GM23338 (cell line): Measurements from ENCODE around the gene PGBD5. TPM values are rescaled to one million over a fixed set of nuclear protein-coding genes. Genes with fewer than 3 reads are reported as not detected.

Experiments
- ATAC-seq: fragments of 200-7000 bp; cut with Tn5 transposase; 3 replicates; pipeline ENCODE4 v1.9.1; 2020
- DNase-seq: peaks from one replicate; pipeline ENCODE4 v3.0.0-alpha.2; 2015; ENCODE audit warnings: low spot score
- H2AFZ ChIP-seq: fragments of 200-600 bp; sonication (generic); 2 replicates; pipeline ENCODE4 v1.8.0; 2016; ENCODE audit warnings: antibody characterized with exemption, mild to moderate bottlenecking, moderate library complexity
- H3F3A ChIP-seq: fragments of 200-600 bp; sonication (generic); replicated peaks from 2 replicates; pipeline ENCODE4 v1.8.0; 2017; ENCODE audit warnings: antibody characterized with exemption, mixed run types, low read depth
- H3K27ac ChIP-seq: fragments of 200-600 bp; sonication (generic); 2 replicates; pipeline ENCODE4 v1.6.1; 2016; ENCODE audit warnings: low read depth
- H3K27me3 ChIP-seq: fragments of 200-600 bp; sonication (generic); 2 replicates; pipeline ENCODE4 v1.8.0; 2016; ENCODE audit warnings: mild to moderate bottlenecking, mixed run types, moderate library complexity; ENCODE audit not compliant: insufficient read depth
- H3K36me3 ChIP-seq: fragments of 200-600 bp; sonication (generic); 2 replicates; pipeline ENCODE4 v1.8.0; 2016; ENCODE audit warnings: mild to moderate bottlenecking; ENCODE audit not compliant: insufficient read depth
- H3K4me1 ChIP-seq: fragments of 200-600 bp; sonication (generic); 2 replicates; pipeline ENCODE4 v1.8.0; 2016; ENCODE audit warnings: mild to moderate bottlenecking, moderate library complexity; ENCODE audit not compliant: insufficient read depth
- H3K4me2 ChIP-seq: fragments of 200-600 bp; sonication (generic); 2 replicates; pipeline ENCODE4 v1.7.1; 2017; ENCODE audit warnings: mixed run types
- H3K4me3 ChIP-seq: fragments of 200-600 bp; sonication (generic); 2 replicates; pipeline ENCODE4 v1.6.1; 2016; ENCODE audit warnings: mixed run types
- H3K79me2 ChIP-seq: fragments of 200-600 bp; sonication (generic); replicated peaks from 2 replicates; pipeline ENCODE4 v1.8.0; 2017; ENCODE audit warnings: mild to moderate bottlenecking; ENCODE audit not compliant: insufficient read depth
- H3K9me2 ChIP-seq: fragments of 200-600 bp; sonication (generic); 2 replicates; pipeline ENCODE4 v1.8.0; 2017; ENCODE audit not compliant: insufficient read depth
- H4K20me1 ChIP-seq: fragments of 200-600 bp; sonication (generic); replicated peaks from 2 replicates; pipeline ENCODE4 v1.8.0; 2017; ENCODE audit warnings: mild to moderate bottlenecking; ENCODE audit not compliant: insufficient read depth
- H3K27ac Mint-ChIP-seq: 2 replicates; pipeline ENCODE4 v1.8.0; 2020; ENCODE audit warnings: inconsistent platforms, mild to moderate bottlenecking, moderate library complexity, mixed read lengths
- H3K27me3 Mint-ChIP-seq: 3 replicates; pipeline ENCODE4 v1.8.0; 2022; ENCODE audit warnings: low read depth, mild to moderate bottlenecking, moderate library complexity, mixed read lengths, inconsistent platforms; ENCODE audit not compliant: insufficient read depth, poor library complexity
- H3K36me3 Mint-ChIP-seq: 3 replicates; pipeline ENCODE4 v1.8.0; 2021; ENCODE audit warnings: low read depth, mild to moderate bottlenecking, inconsistent platforms, moderate library complexity, mixed read lengths
- H3K4me1 Mint-ChIP-seq: 3 replicates; pipeline ENCODE4 v1.8.0; 2020; ENCODE audit warnings: mild to moderate bottlenecking, inconsistent platforms, mixed read lengths
- H3K4me3 Mint-ChIP-seq: 3 replicates; pipeline ENCODE4 v1.8.0; 2021; ENCODE audit warnings: moderate library complexity, mild to moderate bottlenecking, inconsistent platforms, mixed read lengths
- H3K9me3 Mint-ChIP-seq: 3 replicates; pipeline ENCODE4 v1.8.0; 2020; ENCODE audit warnings: moderate library complexity, mild to moderate bottlenecking, inconsistent platforms, mixed read lengths
- CREB1 ChIP-seq: fragments of 250-450 bp; sonication (Bioruptor Pico); IDR thresholded peaks from 2 replicates; pipeline ENCODE4 v1.5.0; 2020; ENCODE audit warnings: low read depth, mild to moderate bottlenecking, moderate library complexity
- CTCF ChIP-seq, 2 experiments: fragments of 200-600 bp in 1 of 2; sonication (generic) in 1 of 2; conservative IDR thresholded peaks; 2 replicates each; pipeline versions ENCODE4 v1.5.1 to v1.6.1; 2016 to 2017; ENCODE audit warnings: antibody characterized with exemption in 2 of 2, low read depth in 2 of 2, mild to moderate bottlenecking in 2 of 2, moderate library complexity in 1 of 2
- EZH2 ChIP-seq: fragments of 200-600 bp; sonication (generic); IDR thresholded peaks from one replicate; pipeline ENCODE4 v1.8.0; 2017; ENCODE audit warnings: antibody characterized with exemption, mild to moderate bottlenecking, low read depth; ENCODE audit not compliant: unreplicated experiment
- EZH2phosphoT487 ChIP-seq: fragments of 200-600 bp; sonication (generic); IDR thresholded peaks from one replicate; pipeline ENCODE4 v1.8.1; 2018; ENCODE audit warnings: antibody characterized with exemption; ENCODE audit not compliant: unreplicated experiment
- JUNB ChIP-seq: IDR thresholded peaks from one replicate; pipeline ENCODE4 v1.6.1; 2016; ENCODE audit warnings: antibody characterized with exemption; ENCODE audit not compliant: unreplicated experiment
- NANOG ChIP-seq: IDR thresholded peaks from 2 replicates; pipeline ENCODE4 v1.6.1; 2016; ENCODE audit warnings: antibody characterized with exemption, borderline replicate concordance
- POLR2AphosphoS5 ChIP-seq: IDR thresholded peaks from 2 replicates; pipeline ENCODE4 v1.6.1; 2016; ENCODE audit warnings: antibody characterized with exemption, low read depth
- REST ChIP-seq: IDR thresholded peaks from one replicate; pipeline ENCODE4 v1.6.1; 2018; ENCODE audit warnings: antibody characterized with exemption; ENCODE audit not compliant: unreplicated experiment
- STAT1 ChIP-seq: IDR thresholded peaks from one replicate; pipeline ENCODE4 v1.6.1; 2016; ENCODE audit warnings: antibody characterized with exemption; ENCODE audit not compliant: unreplicated experiment
- ZNF114 ChIP-seq: fragments of 250-450 bp; sonication (Bioruptor Pico); IDR thresholded peaks from 2 replicates; pipeline ENCODE4 v1.5.0; 2020; ENCODE audit warnings: mild to moderate bottlenecking, moderate library complexity
- ZNF331 ChIP-seq: fragments of 250-450 bp; sonication (Bioruptor Pico); IDR thresholded peaks from 2 replicates; pipeline ENCODE4 v1.5.0; 2020; ENCODE audit warnings: low read depth, mild to moderate bottlenecking, moderate library complexity
- polyA plus RNA-seq: library from polyadenylated mRNA; unstranded; fragments of >200 nt; fragmentation: Nextera tagmentation; extraction: Ambion mirVana; gene quantifications from 2 replicates; pipeline ENCODE4 v1.2.1, GENCODE V29; 2016
- total RNA-seq: library from RNA; depleted of rRNA; stranded (reverse); fragments of >200 nt; shearing (Covaris generic); gene quantifications from 2 replicates; pipeline ENCODE4 v1.2.3, GENCODE V29; 2014
- TF ChIP-seq, protein P1 (sequence below): IDR thresholded peaks from 2 replicates; pipeline ENCODE4 v1.6.1; 2016; ENCODE audit warnings: antibody characterized with exemption
- TF ChIP-seq, protein P2 (sequence below): fragments of 250-450 bp; sonication (Bioruptor Pico); IDR thresholded peaks from 2 replicates; pipeline ENCODE4 v1.5.0; 2020; ENCODE audit warnings: mild to moderate bottlenecking, moderate library complexity

The PGBD5 gene
- total and polyA plus RNA-seq, 2 experiments from 2014 or later = 3.4 to 16.6 TPM

GRCh38 chr1:230384380-230385157 lies 41.6 kb downstream of the PGBD5 start:
- H3K4me3 Mint-ChIP-seq = no peak overlapping the region

More at GRCh38 chr1:230384380-230385157, 41.6 kb downstream of the PGBD5 start:
- H3K9me3 Mint-ChIP-seq = peaks cover 5% of the 10 kb centered on the region
- peak overlapping the region; percentile 85; the same call in 1 of the 2 replicates for H3K27ac Mint-ChIP-seq
- H3K79me2 ChIP-seq = peaks cover 23% of the 10 kb centered on the region
- H2AFZ ChIP-seq = no peak overlapping the region
- H3K4me2 ChIP-seq = no peak overlapping the region
- peaks cover 26% of the 10 kb centered on the region for H3K4me1 Mint-ChIP-seq
- H3K27me3 ChIP-seq = no peaks in the 10 kb centered on the region
- no peak for DNase-seq
- 0 out of 2 replicates have a peak, but pooled peaks cover 4% of the 10 kb centered on the region for H3K36me3 ChIP-seq
- no peak for ATAC-seq
- 0 out of 2 replicates have a peak overlapping the region, but pooled peaks have one; percentile 59 for H3K27ac ChIP-seq
- no peaks in the 10 kb centered on the region for H3F3A ChIP-seq
- no peak overlapping the region for H3K4me3 ChIP-seq
- H3K9me2 ChIP-seq = no peaks in the 10 kb centered on the region
- H3K36me3 Mint-ChIP-seq = peaks cover 4% of the 10 kb centered on the region
- peaks cover 21% of the 10 kb centered on the region for H3K4me1 ChIP-seq
- no peaks in the 10 kb centered on the region for H3K27me3 Mint-ChIP-seq
- TF ChIP-seq EZH2 (no peak), CTCF (conservative IDR thresholded peaks at IDR 0.05; ENCODE audit: low read depth in 2 of 2) (no peak), POLR2AphosphoS5 (no peak), ZNF331 (CRISPR knock-in tag) (no peak), JUNB (no peak), STAT1 (no peak), EZH2phosphoT487 (no peak), NANOG (no peak), CREB1 (CRISPR knock-in tag) (no peak), REST (no peak), ZNF114 (CRISPR knock-in tag) (no peak)
- TF ChIP-seq, protein P1, sequence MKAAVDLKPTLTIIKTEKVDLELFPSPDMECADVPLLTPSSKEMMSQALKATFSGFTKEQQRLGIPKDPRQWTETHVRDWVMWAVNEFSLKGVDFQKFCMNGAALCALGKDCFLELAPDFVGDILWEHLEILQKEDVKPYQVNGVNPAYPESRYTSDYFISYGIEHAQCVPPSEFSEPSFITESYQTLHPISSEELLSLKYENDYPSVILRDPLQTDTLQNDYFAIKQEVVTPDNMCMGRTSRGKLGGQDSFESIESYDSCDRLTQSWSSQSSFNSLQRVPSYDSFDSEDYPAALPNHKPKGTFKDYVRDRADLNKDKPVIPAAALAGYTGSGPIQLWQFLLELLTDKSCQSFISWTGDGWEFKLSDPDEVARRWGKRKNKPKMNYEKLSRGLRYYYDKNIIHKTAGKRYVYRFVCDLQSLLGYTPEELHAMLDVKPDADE = no peak
- TF ChIP-seq, protein P2, sequence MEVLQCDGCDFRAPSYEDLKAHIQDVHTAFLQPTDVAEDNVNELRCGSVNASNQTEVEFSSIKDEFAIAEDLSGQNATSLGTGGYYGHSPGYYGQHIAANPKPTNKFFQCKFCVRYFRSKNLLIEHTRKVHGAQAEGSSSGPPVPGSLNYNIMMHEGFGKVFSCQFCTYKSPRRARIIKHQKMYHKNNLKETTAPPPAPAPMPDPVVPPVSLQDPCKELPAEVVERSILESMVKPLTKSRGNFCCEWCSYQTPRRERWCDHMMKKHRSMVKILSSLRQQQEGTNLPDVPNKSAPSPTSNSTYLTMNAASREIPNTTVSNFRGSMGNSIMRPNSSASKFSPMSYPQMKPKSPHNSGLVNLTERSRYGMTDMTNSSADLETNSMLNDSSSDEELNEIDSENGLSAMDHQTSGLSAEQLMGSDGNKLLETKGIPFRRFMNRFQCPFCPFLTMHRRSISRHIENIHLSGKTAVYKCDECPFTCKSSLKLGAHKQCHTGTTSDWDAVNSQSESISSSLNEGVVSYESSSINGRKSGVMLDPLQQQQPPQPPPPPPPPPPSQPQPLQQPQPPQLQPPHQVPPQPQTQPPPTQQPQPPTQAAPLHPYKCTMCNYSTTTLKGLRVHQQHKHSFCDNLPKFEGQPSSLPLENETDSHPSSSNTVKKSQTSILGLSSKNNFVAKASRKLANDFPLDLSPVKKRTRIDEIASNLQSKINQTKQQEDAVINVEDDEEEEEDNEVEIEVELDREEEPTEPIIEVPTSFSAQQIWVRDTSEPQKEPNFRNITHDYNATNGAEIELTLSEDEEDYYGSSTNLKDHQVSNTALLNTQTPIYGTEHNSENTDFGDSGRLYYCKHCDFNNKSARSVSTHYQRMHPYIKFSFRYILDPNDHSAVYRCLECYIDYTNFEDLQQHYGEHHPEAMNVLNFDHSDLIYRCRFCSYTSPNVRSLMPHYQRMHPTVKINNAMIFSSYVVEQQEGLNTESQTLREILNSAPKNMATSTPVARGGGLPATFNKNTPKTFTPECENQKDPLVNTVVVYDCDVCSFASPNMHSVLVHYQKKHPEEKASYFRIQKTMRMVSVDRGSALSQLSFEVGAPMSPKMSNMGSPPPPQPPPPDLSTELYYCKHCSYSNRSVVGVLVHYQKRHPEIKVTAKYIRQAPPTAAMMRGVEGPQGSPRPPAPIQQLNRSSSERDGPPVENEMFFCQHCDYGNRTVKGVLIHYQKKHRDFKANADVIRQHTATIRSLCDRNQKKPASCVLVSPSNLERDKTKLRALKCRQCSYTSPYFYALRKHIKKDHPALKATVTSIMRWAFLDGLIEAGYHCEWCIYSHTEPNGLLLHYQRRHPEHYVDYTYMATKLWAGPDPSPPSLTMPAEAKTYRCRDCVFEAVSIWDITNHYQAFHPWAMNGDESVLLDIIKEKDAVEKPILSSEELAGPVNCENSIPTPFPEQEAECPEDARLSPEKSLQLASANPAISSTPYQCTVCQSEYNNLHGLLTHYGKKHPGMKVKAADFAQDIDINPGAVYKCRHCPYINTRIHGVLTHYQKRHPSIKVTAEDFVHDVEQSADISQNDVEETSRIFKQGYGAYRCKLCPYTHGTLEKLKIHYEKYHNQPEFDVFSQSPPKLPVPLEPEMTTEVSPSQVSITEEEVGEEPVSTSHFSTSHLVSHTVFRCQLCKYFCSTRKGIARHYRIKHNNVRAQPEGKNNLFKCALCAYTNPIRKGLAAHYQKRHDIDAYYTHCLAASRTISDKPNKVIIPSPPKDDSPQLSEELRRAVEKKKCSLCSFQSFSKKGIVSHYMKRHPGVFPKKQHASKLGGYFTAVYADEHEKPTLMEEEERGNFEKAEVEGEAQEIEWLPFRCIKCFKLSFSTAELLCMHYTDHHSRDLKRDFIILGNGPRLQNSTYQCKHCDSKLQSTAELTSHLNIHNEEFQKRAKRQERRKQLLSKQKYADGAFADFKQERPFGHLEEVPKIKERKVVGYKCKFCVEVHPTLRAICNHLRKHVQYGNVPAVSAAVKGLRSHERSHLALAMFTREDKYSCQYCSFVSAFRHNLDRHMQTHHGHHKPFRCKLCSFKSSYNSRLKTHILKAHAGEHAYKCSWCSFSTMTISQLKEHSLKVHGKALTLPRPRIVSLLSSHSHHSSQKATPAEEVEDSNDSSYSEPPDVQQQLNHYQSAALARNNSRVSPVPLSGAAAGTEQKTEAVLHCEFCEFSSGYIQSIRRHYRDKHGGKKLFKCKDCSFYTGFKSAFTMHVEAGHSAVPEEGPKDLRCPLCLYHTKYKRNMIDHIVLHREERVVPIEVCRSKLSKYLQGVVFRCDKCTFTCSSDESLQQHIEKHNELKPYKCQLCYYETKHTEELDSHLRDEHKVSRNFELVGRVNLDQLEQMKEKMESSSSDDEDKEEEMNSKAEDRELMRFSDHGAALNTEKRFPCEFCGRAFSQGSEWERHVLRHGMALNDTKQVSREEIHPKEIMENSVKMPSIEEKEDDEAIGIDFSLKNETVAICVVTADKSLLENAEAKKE = no peak
- H4K20me1 ChIP-seq = 0 out of 2 replicates have a peak, but pooled peaks cover 7% of the 10 kb centered on the region
